Nephron (organoid): ENCODE results near the gene TAF12.

ENCODE experiments used
- H3K27ac Mint-ChIP-seq, 3 experiments: 2 replicates each; pipeline ENCODE4 v1.8.0; 2020; ENCODE audit warnings: mixed read lengths in 3 of 3, mild to moderate bottlenecking in 2 of 3, moderate library complexity in 1 of 3
- H3K27me3 Mint-ChIP-seq: 2 replicates; pipeline ENCODE4 v1.8.0; 2021; ENCODE audit warnings: low read depth, mild to moderate bottlenecking, moderate library complexity, mixed read lengths
- H3K36me3 Mint-ChIP-seq: 2 replicates; pipeline ENCODE4 v1.8.0; 2020; ENCODE audit warnings: low read depth, mixed read lengths
- H3K4me1 Mint-ChIP-seq: 2 replicates; pipeline ENCODE4 v1.8.0; 2020; ENCODE audit warnings: mixed read lengths
- H3K4me3 Mint-ChIP-seq, 3 experiments: 2 replicates each; pipeline ENCODE4 v1.8.0; 2020; ENCODE audit warnings: mild to moderate bottlenecking in 3 of 3, mixed read lengths in 3 of 3, moderate library complexity in 2 of 3
- H3K9me3 Mint-ChIP-seq: 2 replicates; pipeline ENCODE4 v1.8.0; 2020; ENCODE audit warnings: mixed read lengths
- TF ChIP-seq, protein P1 (sequence below), 3 experiments: fragments of 200-600 bp; sonication (generic); IDR thresholded peaks; one replicate each; pipeline ENCODE4 v1.5.0; 2021; ENCODE audit warnings: antibody characterized with exemption in 3 of 3; ENCODE audit not compliant: unreplicated experiment in 3 of 3

The TAF12 gene

DNA sequence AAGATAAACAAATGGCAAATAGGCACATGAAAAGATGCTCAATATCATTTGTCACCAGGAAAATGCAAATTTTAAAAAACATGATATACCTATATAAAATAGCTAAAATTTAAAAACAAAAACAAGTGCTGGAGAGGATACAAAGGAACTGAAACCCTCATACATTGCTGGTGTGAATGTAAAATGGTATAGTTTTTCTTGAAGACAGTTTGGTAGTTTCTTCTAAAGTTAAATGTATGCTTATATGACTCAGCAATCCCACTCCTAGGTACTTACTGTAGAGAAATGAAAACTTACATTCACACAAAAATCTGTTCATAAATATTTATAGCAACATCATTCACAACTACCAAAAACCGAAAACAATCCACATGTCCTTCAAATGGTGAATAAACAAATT is 11.2 kb downstream of the TAF12 start:
- H3K4me1 Mint-ChIP-seq, result no peaks in the 10 kb centered on the region
- TF ChIP-seq, protein P1, sequence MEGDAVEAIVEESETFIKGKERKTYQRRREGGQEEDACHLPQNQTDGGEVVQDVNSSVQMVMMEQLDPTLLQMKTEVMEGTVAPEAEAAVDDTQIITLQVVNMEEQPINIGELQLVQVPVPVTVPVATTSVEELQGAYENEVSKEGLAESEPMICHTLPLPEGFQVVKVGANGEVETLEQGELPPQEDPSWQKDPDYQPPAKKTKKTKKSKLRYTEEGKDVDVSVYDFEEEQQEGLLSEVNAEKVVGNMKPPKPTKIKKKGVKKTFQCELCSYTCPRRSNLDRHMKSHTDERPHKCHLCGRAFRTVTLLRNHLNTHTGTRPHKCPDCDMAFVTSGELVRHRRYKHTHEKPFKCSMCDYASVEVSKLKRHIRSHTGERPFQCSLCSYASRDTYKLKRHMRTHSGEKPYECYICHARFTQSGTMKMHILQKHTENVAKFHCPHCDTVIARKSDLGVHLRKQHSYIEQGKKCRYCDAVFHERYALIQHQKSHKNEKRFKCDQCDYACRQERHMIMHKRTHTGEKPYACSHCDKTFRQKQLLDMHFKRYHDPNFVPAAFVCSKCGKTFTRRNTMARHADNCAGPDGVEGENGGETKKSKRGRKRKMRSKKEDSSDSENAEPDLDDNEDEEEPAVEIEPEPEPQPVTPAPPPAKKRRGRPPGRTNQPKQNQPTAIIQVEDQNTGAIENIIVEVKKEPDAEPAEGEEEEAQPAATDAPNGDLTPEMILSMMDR (IDR thresholded peaks at IDR 0.05; ENCODE audit: unreplicated experiment in 3 of 3), result no peak
- no peaks in the 10 kb centered on the region for H3K9me3 Mint-ChIP-seq
- H3K27ac Mint-ChIP-seq, result no peak overlapping the region
- no peak overlapping the region for H3K4me3 Mint-ChIP-seq
- no peaks in the 10 kb centered on the region for H3K27me3 Mint-ChIP-seq
- peaks cover 5% of the 10 kb centered on the region for H3K36me3 Mint-ChIP-seq

DNA sequence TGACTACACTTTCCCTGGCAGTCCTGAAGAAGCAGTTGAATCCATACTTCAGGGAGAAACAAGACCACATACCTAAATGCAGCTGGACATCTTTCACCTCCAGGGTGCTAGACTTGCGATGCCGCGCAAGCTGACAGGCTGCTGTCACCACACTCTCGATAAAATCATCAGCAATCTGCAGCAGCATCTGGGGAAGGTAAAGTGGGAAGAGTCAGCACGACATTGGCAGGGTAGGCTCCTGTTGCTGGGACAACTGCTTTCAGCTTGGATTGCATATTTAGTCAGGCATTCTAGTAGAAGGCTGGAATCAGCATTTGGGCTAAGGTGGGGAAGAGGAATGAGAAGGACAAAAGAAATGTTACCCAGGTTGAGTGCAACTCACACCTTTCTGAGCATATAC is 29.7 kb downstream of the TAF12 start:
- Mint-ChIP-seq H3K27me3 (no peaks in the 10 kb centered on the region), H3K36me3 (peaks cover 38% of the 10 kb centered on the region), H3K9me3 (no peaks in the 10 kb centered on the region), H3K4me3 (no peak overlapping the region), H3K27ac (no peak overlapping the region), H3K4me1 (no peaks in the 10 kb centered on the region)
- TF ChIP-seq, protein P1 (IDR thresholded peaks at IDR 0.05; ENCODE audit: unreplicated experiment in 3 of 3), result no peak

DNA sequence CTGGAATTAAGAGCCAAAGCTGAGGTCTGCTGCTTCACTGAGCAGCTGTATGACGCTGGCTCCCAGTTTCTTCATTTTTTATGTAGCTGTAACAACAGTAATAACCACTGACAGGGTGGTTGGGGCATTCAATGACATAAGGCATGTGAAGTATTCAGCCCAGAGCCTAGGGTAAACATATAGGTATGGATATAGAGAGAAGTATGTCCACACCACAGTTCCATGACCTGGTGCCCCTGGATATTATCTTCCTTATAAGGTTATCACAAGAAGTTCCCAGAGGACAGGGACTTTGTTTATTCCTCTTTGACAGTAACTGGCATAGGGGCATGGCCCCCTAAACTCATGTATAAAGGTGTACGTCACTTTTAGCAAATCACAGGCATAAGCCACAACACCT is 36.1 kb downstream of the TAF12 start:
- H3K36me3 Mint-ChIP-seq, result peaks cover 23% of the 10 kb centered on the region
- H3K4me1 Mint-ChIP-seq, result peaks cover under 1% of the 10 kb centered on the region
- H3K4me3 Mint-ChIP-seq, result no peak overlapping the region
- no peaks in the 10 kb centered on the region for H3K9me3 Mint-ChIP-seq
- no peak overlapping the region for H3K27ac Mint-ChIP-seq
- no peaks in the 10 kb centered on the region for H3K27me3 Mint-ChIP-seq
- TF ChIP-seq, protein P1 (IDR thresholded peaks at IDR 0.05; ENCODE audit: unreplicated experiment in 3 of 3), result no peak

DNA sequence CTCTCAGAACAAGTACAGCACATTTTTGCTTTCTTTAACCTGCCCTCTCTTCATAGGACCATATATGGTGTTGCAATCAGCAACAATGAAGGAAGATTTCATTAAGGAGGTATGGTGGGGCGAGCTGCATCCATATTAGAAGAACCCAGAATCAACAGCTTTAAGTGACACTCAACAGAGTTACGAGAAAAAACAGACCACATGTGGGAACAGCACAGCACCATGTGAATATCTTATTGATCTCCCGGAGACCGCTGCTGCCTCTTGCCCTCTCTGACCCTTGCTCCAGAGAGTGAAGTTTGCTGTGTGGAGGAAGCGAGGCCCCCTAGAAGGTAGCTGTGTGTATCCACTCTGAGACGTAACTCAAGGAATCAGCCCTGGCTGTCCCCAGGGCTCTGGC is 37.9 kb downstream of the TAF12 start:
- TF ChIP-seq, protein P1 (IDR thresholded peaks at IDR 0.05; ENCODE audit: unreplicated experiment in 3 of 3), result no peak
- H3K27ac Mint-ChIP-seq, result no peak overlapping the region
- peaks cover 4% of the 10 kb centered on the region for H3K4me1 Mint-ChIP-seq
- no peaks in the 10 kb centered on the region for H3K27me3 Mint-ChIP-seq
- peaks cover 13% of the 10 kb centered on the region for H3K36me3 Mint-ChIP-seq
- H3K9me3 Mint-ChIP-seq, result no peaks in the 10 kb centered on the region
- no peak overlapping the region for H3K4me3 Mint-ChIP-seq

- TF ChIP-seq, protein P1 (IDR thresholded peaks at IDR 0.05; ENCODE audit: unreplicated experiment in 3 of 3), result no peak
- no peaks in the 10 kb centered on the region for H3K9me3 Mint-ChIP-seq
- no peaks in the 10 kb centered on the region for H3K27me3 Mint-ChIP-seq
- peaks cover 8% of the 10 kb centered on the region for H3K36me3 Mint-ChIP-seq
- H3K4me3 Mint-ChIP-seq, result no peak overlapping the region
- no peak overlapping the region for H3K27ac Mint-ChIP-seq
- H3K4me1 Mint-ChIP-seq, result peaks cover 4% of the 10 kb centered on the region
These were observed 38.5 kb downstream of the TAF12 start for GRCh38 chr1:28604411-28604810.

GRCh38 chr1:28602536-28603439 is 40.1 kb downstream of the TAF12 start:
- Mint-ChIP-seq H3K4me3 (no peak overlapping the region), H3K36me3 (peaks cover 8% of the 10 kb centered on the region), H3K4me1 (peaks cover 4% of the 10 kb centered on the region), H3K27ac (peak overlapping the region in 1 of 3 experiments; percentile 26), H3K9me3 (no peaks in the 10 kb centered on the region), H3K27me3 (no peaks in the 10 kb centered on the region)
- TF ChIP-seq, protein P1 (IDR thresholded peaks at IDR 0.05; ENCODE audit: unreplicated experiment in 3 of 3), result peak; percentile 71 to 77 (median 76)
